Renal pelvis (tissue), 4 donors: ENCODE data around the gene COX7A1. TPM values are rescaled to one million over a fixed set of nuclear protein-coding genes. Genes with fewer than 3 reads are reported as not detected.

Experiments used
- DNase-seq: peaks from one replicate; pipeline ENCODE4 v3.0.0-alpha.2; 2013
- polyA plus RNA-seq, 3 donors: library from polyadenylated mRNA; unstranded; fragments of 120-200 nt; gene quantifications; one replicate each; pipeline ENCODE4 v1.2.1, GENCODE V29; 2013; ENCODE audit not compliant: insufficient read length in 3 of 3

Gene COX7A1
- polyA plus RNA-seq, 3 donors, result 21.8 to 34.1 (median 24.4) TPM

GRCh38 chr19:36115453-36116343 lies 36.5 kb downstream of the COX7A1 start, which contains the start of gene TBCB:
TBCB (plus strand) TSS chr19:36115468; CDS start chr19:36115561, 93 bp downstream.
- peak; percentile 4 for DNase-seq

DNA sequence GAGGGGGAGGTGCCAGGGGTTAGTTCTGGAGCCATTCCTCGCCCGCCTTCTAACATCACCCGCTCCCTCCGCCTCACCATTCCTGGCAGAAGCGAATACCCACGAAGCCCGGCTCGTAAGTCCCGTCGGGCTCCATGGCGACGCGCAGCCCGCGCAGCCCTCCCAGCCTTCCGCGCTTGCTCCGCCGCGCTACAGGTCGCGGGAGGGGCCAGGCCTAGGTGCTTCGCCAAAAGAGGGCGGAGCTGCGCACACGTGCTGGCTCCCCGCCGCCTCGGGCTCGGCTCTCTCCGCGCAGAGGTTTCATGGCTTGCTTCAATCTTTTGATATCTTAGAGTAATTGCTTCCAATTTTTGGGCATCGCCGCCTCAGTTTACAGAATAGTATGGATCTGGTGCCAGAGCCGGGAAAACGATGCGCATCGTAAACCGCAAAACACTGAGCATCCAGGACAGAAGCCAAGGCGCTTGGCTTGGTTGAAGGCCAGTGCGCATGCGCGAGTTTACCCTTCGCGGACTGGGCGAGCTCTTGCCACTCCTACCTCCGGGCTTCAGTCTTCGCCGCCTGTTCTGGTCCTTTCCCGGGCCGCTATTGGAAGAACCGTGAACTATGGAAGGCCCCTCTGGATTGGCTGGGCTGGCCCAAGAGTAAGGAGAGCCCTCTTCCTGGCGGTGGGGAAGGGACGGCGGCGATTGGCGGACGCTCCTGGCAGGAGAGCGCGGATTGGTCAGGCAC lies 37.4 kb downstream of the COX7A1 start, which contains the start of gene POLR2I:
POLR2I (minus strand) TSS at position 155 of the 732 bp plus-strand sequence; CDS start at position 136, 19 bp downstream.
- peak; percentile 100 for DNase-seq

- DNase-seq, result peak; percentile 16
Measured at GRCh38 chr19:36113894-36114720, 38.1 kb downstream of the COX7A1 start.

DNA sequence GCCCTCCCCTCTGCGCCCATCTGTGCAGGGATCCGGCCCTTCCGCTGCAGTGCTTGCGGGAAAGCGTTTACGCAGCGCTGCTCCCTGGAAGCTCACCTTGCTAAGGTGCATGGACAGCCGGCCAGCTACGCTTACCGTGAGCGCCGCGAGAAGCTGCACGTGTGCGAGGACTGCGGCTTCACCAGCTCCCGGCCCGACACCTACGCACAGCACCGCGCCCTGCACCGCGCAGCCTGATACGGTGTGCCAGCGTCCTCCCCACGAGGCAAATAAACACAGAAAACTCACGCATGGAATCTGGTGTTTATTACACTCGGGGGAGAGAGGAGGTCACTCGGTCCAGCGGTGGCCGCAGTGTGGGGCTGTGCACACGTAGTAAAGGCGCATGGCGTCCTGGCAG lies 38.8 kb downstream of the COX7A1 start:
- DNase-seq, result no peak

GRCh38 chr19:36112678-36113077 lies 39.6 kb downstream of the COX7A1 start:
- DNase-seq, result no peak

DNA sequence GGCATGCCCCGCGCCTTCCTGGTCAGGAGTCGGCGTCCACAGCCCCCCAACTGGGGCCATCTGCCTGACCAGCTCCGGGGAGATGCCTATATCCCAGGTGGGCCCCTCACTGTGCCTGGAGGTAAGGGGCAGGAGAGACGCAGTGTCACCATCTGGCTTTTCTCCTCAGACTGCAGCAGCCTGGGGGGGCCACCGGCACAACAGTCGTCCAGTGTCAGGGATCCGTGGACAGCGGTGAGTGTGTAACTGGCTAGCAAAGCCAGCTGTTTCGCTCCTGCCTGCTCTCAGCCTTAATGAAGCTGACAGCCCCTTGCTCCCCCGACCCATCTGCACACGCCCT lies 41.1 kb downstream of the COX7A1 start:
- DNase-seq, result no peak

- DNase-seq, result no peak
Measured at GRCh38 chr19:36110487-36111199, 41.6 kb downstream of the COX7A1 start, which contains the start of gene OVOL3. OVOL3 (plus strand) TSS chr19:36111143; CDS start chr19:36111203, 60 bp downstream.

GRCh38 chr19:36108684-36109083 lies 43.6 kb downstream of the COX7A1 start:
- no peak for DNase-seq

DNA sequence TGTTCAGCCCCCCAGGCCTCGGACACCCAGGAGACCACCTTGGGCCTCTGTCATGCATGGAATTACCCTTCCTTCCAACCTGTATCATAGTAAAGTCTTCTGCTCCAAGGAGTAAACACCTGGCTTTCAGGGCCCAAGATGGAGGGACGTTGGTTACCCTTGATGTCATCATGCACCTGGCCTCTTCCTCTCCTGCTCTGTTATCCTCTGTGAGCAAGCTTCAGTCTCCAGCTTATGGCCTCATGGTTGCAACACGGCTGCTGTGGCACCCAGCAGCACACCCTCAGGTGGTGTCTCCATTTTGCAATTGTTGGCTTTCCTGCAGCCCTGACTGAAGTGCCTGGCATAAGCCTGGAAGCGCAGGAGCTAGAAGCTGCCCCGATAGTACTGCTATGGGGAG lies 45.3 kb downstream of the COX7A1 start:
- no peak for DNase-seq

DNA sequence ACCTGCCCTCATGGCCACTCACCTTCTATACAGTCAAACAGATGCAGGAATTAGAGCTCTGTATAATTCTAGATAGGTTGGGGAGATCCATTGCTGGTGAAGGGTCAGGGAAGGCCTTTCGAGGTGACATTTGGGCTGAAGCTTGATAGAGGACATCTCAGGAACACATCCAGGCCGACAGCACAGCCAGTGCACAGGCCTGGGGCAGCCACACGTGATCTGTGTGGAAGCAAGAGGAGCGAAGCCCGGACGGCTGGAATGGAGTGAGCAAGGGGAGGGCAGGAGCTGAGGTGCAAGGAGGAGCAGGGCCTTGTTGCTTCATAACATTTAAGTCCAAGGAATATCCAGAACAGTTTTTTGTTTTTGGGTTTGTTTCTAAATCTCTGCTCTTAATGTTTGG lies 45.8 kb downstream of the COX7A1 start:
- no peak for DNase-seq

DNA sequence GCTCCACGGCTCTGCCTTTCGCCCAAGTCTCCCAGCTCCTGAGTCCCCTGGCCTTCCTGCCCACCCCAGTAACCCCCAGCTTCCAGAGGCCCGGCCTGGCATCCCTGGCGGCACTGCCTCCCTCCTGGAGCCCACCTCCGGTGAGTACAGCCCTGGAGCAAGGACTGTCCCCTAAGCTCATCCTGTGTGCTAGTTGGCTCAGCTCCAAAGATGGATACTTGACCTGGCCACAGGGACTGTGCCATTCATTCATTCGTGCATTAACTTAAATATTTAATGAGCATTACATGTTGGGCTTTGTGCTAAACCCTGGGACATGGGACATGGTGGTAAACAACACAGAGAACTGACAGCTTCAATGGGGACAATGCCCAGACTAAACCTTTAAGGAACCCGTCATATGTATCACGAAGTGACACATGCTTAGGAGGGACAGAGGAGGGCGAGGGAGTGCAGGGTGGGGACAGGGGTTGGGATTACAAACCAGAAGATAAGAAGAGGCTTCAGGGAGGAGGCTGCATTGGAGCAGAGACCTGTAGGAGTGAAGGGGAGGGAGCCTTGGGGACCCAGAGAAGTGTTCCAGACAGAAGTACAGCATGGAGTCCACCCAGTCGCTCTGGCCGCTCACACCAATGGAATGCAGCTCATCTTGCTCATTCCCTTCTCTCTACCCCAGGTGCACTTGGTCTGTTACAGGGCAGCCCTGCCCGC lies 48.2 kb downstream of the COX7A1 start:
- no peak for DNase-seq

GRCh38 chr19:36103040-36103626 lies 49.1 kb downstream of the COX7A1 start:
- no peak for DNase-seq

DNA sequence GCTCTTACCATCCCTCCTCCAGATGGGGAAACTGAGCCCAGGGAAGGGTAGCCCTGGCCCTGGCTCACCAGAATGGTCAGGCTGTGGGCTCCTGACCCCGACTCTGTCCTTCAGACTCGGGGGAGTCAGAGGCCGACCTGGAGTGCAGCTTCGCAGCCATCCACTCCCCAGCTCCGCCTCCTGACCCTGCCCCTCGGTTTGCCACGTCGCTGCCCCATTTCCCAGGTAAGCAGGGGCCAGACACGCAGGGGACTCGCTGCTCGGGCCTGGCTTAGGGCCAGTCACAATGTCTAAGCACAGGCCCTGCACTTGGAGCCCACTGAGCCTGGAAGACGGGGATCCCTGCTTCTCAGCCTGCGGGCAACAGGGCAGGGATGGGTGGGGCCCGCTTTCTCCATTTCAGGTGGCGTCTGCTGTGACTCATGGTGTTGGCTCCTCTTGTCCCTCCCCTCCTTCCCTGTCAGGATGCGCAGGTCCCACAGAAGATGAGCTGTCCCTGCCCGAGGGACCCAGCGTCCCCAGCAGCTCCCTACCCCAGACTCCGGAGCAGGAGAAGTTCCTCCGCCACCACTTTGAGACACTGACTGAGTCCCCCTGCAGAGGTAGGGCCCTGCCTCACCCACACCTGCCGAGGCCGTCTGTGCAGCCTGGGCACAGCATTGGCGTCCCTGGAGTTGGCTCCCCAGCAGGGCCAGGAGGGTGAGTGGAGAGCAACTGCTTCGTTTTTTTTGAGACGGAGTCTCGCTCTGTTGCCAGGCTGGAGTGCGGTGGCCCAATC lies 50.5 kb downstream of the COX7A1 start:
- no peak for DNase-seq

Other genes starting within 250 kb of the COX7A1 start
- 1 to 10 TPM; 2.5 to 5.2 (median 3.3) TPM for gene HCST, start 249.9 kb downstream of the COX7A1 start, polyA plus RNA-seq
- gene TYROBP, start 244.2 kb downstream of the COX7A1 start, polyA plus RNA-seq, result 10 to 100 TPM in 1 of 3 donors, 1 to 10 TPM in 2; 9.5 to 14.6 (median 9.7) TPM
- gene LRFN3, start 216.1 kb downstream of the COX7A1 start, polyA plus RNA-seq, result 10 to 100 TPM; 11.8 to 16.7 (median 13.6) TPM
- gene SDHAF1, start 157.3 kb downstream of the COX7A1 start, polyA plus RNA-seq, result 10 to 100 TPM; 15.5 to 18.8 (median 17.4) TPM
- gene SYNE4, start 143.6 kb downstream of the COX7A1 start, polyA plus RNA-seq, result 10 to 100 TPM; 13.2 to 17.5 (median 15.5) TPM
- gene ALKBH6, start 138.2 kb downstream of the COX7A1 start, polyA plus RNA-seq, result 10 to 100 TPM; 17.6 to 19.3 (median 18.8) TPM
- gene CLIP3, start 119.6 kb downstream of the COX7A1 start, polyA plus RNA-seq, result 10 to 100 TPM; 51.3 to 60.9 (median 53.5) TPM
- 10 to 100 TPM; 14.0 to 16.5 (median 15.6) TPM for gene THAP8, start 98.2 kb downstream of the COX7A1 start, polyA plus RNA-seq
- 1 to 10 TPM; 4.9 to 6.8 (median 5.4) TPM for gene WDR62, start 97.5 kb downstream of the COX7A1 start, polyA plus RNA-seq
- gene OVOL3, start 41.3 kb downstream of the COX7A1 start, polyA plus RNA-seq, result under 1 TPM in 1 of 3 donors, not detected in 2; 0.26 TPM
- 10 to 100 TPM; 53.4 to 61.7 (median 55.5) TPM for gene POLR2I, start 37.6 kb downstream of the COX7A1 start, polyA plus RNA-seq
- gene TBCB, start 37.0 kb downstream of the COX7A1 start, polyA plus RNA-seq, result 100 to 1,000 TPM; 110 to 149 (median 133) TPM
- gene CAPNS1, start 12.4 kb downstream of the COX7A1 start, polyA plus RNA-seq, result 100 to 1,000 TPM; 562 to 644 (median 592) TPM
- 1 to 10 TPM; 5.8 to 8.5 (median 8.5) TPM for gene ZNF565, start 62.2 kb upstream of the COX7A1 start, polyA plus RNA-seq
- 100 to 1,000 TPM; 114 to 132 (median 127) TPM for gene ZNF146, start 62.7 kb upstream of the COX7A1 start, polyA plus RNA-seq
- gene ZFP14, start 226.8 kb upstream of the COX7A1 start, polyA plus RNA-seq, result 10 to 100 TPM; 11.0 to 16.6 (median 14.3) TPM